ENCODE data around the gene TBC1D8.

DNA sequence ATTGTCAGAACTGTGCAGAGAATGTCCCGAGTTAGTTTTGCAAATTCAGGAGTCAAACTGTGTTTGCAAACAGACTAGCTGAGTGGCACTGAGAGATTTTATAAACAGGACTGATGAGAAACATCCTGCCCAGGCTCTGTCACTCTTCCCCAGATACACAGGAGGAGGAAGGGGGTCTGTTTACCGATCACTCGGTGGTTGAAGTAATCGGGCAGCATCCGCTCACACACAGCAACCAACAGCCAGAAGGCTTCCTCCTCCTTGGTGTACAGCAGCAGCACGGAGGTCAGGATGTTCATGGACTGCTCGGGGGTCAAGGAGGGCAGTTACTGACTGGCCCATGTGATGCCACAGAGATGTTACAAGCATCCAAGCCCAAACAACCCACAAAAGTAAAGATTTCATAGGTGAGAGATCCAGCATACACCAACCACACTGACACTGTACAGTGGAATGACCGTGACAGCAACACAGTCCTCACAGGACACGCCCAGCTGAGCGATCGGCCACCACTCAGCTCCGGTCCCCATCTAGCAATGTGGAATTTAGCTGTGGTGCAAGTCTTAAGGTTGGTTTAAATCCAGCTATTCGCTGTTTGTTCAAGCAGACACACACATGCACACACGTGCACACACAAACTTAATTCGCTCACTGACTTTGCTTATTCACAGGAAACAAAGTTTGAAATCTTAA, 119.0 kb downstream of the TBC1D8 start:
- TF ChIP-seq, protein P1, sequence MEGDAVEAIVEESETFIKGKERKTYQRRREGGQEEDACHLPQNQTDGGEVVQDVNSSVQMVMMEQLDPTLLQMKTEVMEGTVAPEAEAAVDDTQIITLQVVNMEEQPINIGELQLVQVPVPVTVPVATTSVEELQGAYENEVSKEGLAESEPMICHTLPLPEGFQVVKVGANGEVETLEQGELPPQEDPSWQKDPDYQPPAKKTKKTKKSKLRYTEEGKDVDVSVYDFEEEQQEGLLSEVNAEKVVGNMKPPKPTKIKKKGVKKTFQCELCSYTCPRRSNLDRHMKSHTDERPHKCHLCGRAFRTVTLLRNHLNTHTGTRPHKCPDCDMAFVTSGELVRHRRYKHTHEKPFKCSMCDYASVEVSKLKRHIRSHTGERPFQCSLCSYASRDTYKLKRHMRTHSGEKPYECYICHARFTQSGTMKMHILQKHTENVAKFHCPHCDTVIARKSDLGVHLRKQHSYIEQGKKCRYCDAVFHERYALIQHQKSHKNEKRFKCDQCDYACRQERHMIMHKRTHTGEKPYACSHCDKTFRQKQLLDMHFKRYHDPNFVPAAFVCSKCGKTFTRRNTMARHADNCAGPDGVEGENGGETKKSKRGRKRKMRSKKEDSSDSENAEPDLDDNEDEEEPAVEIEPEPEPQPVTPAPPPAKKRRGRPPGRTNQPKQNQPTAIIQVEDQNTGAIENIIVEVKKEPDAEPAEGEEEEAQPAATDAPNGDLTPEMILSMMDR (IDR thresholded peaks at IDR 0.05): no peak
- TF ChIP-seq POLR2A (IDR thresholded peaks at IDR 0.05): no peak

Data from esophagus squamous epithelium (tissue), 4 donors.